GM18867 (cell line): ENCODE results near the gene HELZ2.
"Not testable (repeated sequence)": the region's sequence is repeated elsewhere in the genome, so short reads cannot be mapped to it uniquely, and the experiment has no call there.

Experiments
- ATAC-seq: cut with Tn5 transposase; IDR thresholded peaks from one replicate; pipeline ENCODE4 v1.9.1; 2021; ENCODE audit warnings: mild to moderate bottlenecking, moderate library complexity; ENCODE audit not compliant: unreplicated experiment

HELZ2 gene

GRCh38 chr20:63579017-63579694, 5.1 kb upstream of the HELZ2 start:
- no peak for ATAC-seq

GRCh38 chr20:63578224-63579016, 4.4 kb upstream of the HELZ2 start:
- ATAC-seq, result no peak

GRCh38 chr20:63577317-63577894, 3.4 kb upstream of the HELZ2 start:
- ATAC-seq, result no peak

GRCh38 chr20:63576311-63576710, 2.3 kb upstream of the HELZ2 start:
- no peak for ATAC-seq

- ATAC-seq, result no peak
Measured at GRCh38 chr20:63574829-63575743, 1.0 kb upstream of the HELZ2 start.

- ATAC-seq, result no peak
Measured at GRCh38 chr20:63573647-63574131, 350 bp downstream of the HELZ2 start.

DNA sequence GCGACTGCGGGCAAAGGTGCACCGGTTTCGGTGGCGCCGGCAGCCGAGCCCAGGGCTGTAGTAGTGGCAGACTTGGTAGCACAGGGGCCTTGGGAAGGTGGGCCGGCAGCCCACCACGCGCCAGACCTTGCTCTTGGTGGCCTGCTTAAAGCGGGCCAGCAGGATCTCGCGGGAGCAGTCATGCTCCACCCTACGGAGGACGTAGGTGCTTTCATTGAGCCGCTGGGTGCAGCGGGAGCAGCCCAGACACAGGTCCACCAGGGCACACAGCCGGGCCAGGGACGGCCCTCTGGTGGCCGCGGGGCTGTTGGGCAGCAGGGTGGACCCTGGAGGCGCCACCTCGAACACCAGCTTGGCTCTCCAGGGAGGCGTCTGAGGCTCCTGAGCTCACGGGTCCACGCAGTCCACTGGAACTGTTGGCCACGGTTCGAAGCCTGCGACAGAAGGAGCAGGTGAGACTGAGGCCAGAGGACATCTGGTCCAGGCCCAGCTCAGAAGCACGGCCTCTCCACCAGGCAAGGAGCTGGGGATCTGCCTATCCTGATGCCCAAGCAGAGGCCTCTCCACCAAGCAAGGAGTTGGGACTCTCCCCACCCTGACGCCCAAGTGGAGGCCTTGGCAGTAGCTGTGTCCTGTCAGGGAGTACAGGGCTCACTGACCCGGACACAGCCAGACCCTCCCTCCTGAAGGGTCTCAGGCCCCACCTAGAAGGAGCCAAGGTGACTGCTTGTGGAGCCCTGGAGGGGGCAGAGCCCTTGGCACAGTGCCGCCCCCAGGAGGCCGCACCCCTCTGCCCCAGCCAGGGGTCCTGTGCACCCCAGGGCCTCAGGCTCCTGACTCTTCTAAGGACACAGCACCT, 1.0 kb downstream of the HELZ2 start:
- ATAC-seq, result no peak

DNA sequence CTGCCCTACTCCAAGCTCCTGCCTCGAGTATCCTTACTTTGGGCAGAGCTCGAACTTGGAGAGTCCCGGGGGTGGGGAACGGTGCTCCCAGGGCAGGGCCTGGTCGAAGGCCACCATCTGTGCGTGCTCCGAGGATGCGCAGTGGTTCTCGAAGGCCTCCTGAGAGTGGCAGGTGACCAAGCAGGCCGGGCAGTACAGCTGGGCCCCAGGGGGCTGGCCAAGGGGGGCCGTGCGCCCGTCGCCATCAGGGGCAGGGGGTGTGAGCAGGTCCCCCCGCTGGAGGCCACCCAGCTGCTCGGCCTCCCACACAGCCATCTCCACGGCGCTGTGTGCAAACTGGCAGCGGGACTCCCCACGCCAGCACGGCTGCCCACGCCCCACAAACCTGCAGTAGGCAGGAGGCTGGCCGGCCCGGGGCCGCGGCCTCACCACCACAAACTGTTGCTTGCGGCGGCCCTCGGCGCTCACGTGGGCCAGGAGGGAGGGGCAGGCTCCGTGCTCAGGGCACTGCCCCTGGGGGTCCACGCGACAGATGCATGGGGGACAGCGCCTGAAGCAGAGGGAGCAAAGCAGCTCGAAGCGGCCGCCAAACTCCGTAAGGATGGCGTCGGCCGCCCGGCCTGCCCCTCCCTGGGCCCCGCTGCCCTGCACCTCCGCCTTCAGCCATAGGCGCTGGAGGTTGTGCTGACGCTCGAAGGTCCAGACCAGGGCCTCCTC, 1.8 kb downstream of the HELZ2 start:
- no peak for ATAC-seq

DNA sequence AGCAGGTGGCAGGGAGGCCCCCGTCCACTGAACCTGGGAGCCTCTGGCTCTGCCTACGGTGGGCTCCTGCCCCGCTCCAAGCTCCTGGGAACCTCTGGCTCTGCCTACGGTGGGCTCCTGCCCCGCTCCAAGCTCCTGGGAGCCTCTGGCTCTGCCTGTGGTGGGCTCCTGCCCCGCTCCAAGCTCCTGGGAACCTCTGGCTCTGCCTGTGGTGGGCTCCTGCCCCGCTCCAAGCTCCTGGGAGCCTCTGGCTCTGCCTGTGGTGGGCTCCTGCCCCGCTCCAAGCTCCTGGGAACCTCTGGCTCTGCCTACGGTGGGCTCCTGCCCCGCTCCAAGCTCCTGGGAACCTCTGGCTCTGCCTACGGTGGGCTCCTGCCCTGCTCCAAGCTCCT, 3.0 kb downstream of the HELZ2 start:
- ATAC-seq, result not testable (repeated sequence)

DNA sequence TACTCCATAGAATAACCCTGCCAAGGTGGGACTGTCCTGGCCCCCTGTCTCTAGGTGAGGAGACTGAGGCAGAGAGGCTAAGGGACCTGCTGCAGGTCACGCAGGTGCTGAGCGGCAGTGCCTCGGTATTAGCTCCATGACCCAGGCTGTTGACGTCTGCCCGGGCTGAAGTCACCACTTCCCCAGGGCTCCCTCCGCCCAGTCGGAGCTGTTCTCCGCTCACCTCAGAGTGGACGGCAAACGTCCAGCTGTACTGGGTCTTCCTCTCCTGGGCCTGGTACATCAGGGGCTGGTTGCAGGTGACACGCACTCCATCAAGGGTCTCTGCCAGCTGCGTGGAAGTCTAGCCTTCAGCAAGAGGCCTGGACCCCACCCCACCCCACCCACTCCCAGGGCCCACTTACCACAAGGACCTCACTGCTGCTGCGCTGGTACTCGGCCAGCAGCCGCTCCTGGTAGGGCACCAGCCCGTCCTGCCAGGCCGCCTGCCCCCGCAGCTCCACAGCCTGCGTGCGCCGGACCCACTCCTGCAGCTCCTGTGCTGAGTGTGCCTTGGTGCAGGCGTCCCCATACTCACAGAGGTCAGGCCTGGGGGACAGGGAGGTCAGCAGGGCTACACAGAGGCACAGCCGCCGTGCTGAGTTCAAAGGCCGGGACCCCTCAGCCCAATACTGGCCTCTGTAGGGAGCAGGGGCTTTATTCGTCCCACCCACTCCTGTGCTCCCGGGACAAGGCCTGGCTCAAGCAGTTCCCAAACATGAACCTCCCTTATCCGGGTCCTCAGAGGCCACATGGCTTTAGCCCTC, 3.6 kb downstream of the HELZ2 start:
- no peak for ATAC-seq

DNA sequence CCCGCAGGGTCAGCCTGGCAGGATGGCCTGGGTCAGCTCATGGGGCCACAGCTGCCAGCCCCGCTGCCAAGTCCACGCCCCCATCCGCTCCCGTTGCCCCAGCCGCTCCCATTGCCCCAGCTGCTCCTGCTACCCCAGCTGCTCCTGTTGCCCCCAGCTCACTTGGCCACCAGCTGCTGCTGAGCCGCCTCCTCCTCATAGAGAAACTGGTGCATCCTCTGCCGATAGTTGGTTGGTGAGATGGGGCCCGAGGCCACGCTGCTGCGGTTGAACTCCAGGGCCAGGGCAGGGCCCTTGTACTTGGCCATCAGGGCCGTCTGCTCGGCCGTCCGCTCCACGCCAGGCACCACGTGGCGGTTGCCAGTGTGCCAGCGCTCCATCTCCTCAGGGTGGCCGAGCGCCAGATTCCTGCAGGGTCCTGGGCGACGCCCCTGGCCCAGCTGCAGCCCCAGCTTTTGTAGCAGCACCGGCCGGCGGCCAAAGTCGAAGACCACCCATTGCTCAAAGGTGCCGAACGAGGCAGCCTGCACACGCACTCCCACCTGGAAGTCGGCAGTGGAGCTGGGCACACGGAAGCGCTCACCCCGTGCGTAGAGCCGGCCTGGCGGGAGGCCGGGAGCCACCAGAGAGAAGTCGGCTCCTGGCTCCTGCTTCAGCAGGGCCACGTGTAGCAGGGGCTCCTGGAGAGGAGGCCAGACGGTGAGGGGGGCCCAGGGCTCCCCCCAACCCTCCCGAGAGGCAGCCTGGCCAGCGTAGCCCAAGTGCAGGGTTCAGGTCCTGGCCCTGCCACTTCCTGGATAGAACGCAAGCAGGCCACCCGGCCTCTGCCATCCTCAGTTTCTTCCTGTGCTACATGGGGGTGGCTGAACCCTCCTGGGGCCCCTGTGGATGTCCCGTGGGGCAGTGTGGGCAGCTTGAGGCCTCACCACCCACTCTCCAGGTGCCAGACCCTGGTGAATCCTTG, 4.8 kb downstream of the HELZ2 start:
- ATAC-seq, result no peak

- no peak for ATAC-seq
Measured at GRCh38 chr20:63568170-63568981, 5.7 kb downstream of the HELZ2 start.

DNA sequence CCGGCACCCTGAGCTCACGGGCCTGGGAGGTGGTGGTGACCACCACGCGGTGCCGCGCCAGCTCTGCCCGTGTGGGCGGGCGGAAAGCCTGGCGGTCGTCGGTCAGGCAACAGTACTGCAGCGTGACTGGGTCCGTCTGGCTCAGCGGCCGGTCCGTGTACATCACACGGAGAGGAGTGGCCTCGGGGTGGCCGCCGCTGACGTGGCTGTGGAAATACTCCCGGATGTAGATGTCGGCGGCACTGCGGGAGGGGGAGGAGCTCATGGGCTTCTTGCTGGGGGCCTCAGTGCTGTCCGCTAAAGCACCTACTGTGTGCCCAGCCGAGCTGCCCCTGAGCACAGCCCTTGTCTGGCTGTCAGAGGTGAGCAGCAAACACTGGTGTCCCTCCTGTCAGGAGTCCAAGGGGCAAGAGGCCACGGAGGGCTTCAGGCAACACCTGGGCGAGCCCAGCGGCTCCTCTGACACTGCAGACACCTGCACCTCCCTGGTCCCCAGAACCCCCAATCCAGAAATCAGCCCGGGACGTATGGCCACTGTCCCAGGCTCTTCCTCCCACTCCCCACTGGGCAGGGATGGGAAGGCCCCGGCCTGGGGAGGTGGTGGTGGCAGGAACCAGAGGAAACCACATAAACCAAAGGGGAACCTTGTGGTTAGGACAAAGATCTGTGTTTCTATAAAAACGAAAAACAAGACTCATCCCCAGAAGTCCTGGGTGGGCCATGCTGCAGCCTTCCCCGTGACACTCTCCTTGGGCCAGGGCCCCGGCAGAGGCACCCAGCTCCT, 6.5 kb downstream of the HELZ2 start:
- no peak for ATAC-seq

DNA sequence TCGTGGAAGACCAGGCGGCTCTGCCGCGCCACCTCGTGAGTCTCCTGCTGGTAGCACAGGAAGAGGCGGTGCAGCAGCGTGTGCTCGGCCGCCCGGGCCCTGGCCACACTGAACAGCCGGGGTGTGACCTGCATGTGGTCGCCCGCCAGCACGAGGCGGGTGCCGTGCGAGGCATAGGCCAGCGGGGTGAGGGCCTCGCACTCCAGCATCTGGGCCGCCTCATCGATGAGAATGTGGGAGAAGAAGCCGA, 7.0 kb downstream of the HELZ2 start:
- ATAC-seq, result no peak

- ATAC-seq, result no peak
Measured at GRCh38 chr20:63566395-63567135, 7.5 kb downstream of the HELZ2 start.
